ENCODE data around the gene MYRF.

MYRF gene

GRCh38 chr11:61752117-61752924 lies at the start of gene MYRF:
MYRF (plus strand) TSS chr11:61752636; CDS start chr11:61752745, 109 bp downstream.
- peak; percentile 39 for DNase-seq (ENCODE audit: low spot score)

- no peak for DNase-seq (ENCODE audit: low spot score)
Observed at GRCh38 chr11:61702701-61703312, 49.6 kb upstream of the MYRF start.

GRCh38 chr11:61704838-61705237 lies 47.6 kb upstream of the MYRF start:
- DNase-seq (ENCODE audit: low spot score) = no peak

- no peak for DNase-seq (ENCODE audit: low spot score)
Observed at GRCh38 chr11:61706452-61707400, 45.7 kb upstream of the MYRF start.

GRCh38 chr11:61707574-61707973 lies 44.9 kb upstream of the MYRF start:
- no peak for DNase-seq (ENCODE audit: low spot score)

- DNase-seq (ENCODE audit: low spot score) = no peak
Observed at GRCh38 chr11:61709110-61709509, 43.3 kb upstream of the MYRF start.

GRCh38 chr11:61709572-61709971 lies 42.9 kb upstream of the MYRF start:
- no peak for DNase-seq (ENCODE audit: low spot score)

- DNase-seq (ENCODE audit: low spot score) = no peak
Observed at GRCh38 chr11:61710019-61710418, 42.4 kb upstream of the MYRF start.

GRCh38 chr11:61711037-61711436 lies 41.4 kb upstream of the MYRF start:
- DNase-seq (ENCODE audit: low spot score) = no peak

- no peak for DNase-seq (ENCODE audit: low spot score)
Observed at GRCh38 chr11:61711498-61711897, 40.9 kb upstream of the MYRF start.

GRCh38 chr11:61712314-61712713 lies 40.1 kb upstream of the MYRF start:
- no peak for DNase-seq (ENCODE audit: low spot score)

GRCh38 chr11:61712846-61713245 lies 39.6 kb upstream of the MYRF start:
- no peak for DNase-seq (ENCODE audit: low spot score)

GRCh38 chr11:61713464-61713863 lies 39.0 kb upstream of the MYRF start:
- DNase-seq (ENCODE audit: low spot score) = no peak

GRCh38 chr11:61713906-61714305 lies 38.5 kb upstream of the MYRF start:
- no peak for DNase-seq (ENCODE audit: low spot score)

GRCh38 chr11:61714316-61714715 lies 38.1 kb upstream of the MYRF start:
- no peak for DNase-seq (ENCODE audit: low spot score)

- DNase-seq (ENCODE audit: low spot score) = no peak
Observed at GRCh38 chr11:61714916-61715315, 37.5 kb upstream of the MYRF start.

- no peak for DNase-seq (ENCODE audit: low spot score)
Observed at GRCh38 chr11:61715867-61716266, 36.6 kb upstream of the MYRF start.

GRCh38 chr11:61716478-61717285 lies 35.8 kb upstream of the MYRF start:
- DNase-seq (ENCODE audit: low spot score) = no peak

- no peak for DNase-seq (ENCODE audit: low spot score)
Observed at GRCh38 chr11:61717286-61718033, 35.0 kb upstream of the MYRF start.

GRCh38 chr11:61718046-61718531 lies 34.3 kb upstream of the MYRF start:
- DNase-seq (ENCODE audit: low spot score) = no peak
